Activated CD4-positive, alpha-beta T cell treated with anti-CD3 and anti-CD28 coated beads, Interleukin-2, amount 50 U/mL, for 4 hours (primary cell): ENCODE data around the gene ADAMTS18.

Experiments
- DNase-seq, 2 experiments: peaks; one replicate each; pipeline ENCODE4 v3.0.0-alpha.2; 2020

The ADAMTS18 gene

DNA sequence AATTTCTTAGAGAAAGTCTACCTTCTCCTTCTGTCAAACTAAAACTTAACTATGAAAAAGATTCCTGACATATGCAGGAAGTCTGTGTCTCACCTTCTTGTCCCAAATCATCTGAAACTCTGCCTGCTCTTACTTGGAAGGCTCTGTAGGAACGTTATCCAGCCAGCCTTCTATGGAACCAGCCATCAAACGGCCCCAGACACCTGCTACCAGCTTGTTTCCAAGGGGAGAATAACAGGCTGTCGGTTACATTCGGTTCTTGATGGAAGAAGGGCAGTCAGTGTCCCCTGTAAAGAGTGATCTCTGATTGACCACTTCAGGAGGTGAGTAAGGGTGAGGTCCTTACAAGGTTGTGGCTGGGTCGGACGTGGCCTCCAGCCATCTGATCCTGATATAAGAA, 1.7 kb downstream of the ADAMTS18 start:
- DNase-seq: no peak

- DNase-seq: no peak
Observed at GRCh38 chr16:77432264-77432663, 2.6 kb downstream of the ADAMTS18 start.

- no peak for DNase-seq
Observed at GRCh38 chr16:77430787-77431585, 3.8 kb downstream of the ADAMTS18 start.

DNA sequence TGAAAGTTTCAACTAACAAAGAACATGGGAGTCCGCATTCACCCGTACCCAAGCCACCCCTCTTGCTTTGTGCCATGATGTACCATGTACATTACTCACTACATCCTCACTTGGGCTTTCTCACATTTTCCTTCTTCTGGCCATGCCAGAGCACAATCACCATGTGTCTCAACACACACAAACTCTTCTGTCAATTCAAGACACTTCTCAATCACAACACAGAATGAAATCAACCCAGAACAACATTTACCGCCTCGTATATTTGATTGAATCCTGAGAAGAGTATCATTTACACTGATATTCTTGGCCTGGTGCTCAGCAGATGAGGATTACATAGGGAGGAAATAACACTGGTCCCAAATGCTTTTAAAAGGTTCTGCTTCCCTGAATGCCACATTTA, 4.5 kb downstream of the ADAMTS18 start:
- no peak for DNase-seq

- DNase-seq: no peak
Observed at GRCh38 chr16:77424871-77425604, 9.8 kb downstream of the ADAMTS18 start.

DNA sequence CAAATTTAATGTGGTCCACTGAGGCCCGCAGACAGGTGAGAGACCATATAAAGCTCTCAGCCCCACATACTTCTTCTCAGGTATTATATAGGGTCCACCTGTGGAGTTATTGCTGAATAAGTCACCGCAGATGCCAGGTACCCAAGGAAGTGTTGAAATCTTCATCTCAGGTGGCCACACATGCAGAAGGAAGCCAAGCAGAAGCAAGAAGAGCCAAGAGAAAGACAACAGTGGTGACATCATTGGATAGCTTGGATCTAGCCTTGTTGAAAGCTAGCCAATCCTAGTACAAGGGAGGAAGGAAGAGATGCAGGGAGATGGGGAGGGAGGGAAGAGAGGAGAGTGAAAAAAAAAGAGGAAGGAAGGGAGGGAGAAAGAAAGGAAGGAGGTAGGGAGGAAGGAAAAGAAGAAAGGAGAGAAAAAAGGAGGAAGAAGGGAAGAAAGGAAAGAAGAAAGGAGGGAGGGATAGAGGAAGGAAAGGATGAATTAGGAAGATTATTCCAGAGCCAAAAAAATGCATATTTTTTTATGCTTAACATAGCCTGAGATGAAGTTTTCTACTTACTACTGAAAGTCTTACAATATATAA, 12.5 kb downstream of the ADAMTS18 start:
- DNase-seq: no peak

- no peak for DNase-seq
Observed at GRCh38 chr16:77416939-77417480, 17.8 kb downstream of the ADAMTS18 start.

DNA sequence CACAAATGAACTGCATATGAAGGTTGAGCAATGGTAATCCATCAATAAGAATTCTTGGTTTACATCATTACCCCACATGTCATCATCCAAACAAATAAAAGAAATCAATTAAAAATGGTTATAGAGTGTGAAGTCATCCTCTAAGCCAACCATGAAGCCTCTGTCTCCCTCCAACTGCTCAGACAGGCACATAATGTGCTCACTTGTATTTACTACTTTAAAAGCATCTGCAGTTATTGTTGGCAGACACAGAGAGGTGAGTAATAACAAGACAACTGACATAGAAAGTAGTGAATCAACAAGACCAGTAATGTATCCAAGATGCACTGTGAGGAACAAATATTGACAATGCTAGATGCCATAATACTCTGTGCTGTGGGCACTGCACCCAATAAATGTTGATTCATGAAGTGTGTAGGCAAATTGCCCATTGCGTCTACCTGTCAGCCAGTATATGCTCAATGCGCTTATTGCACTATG, 20.0 kb downstream of the ADAMTS18 start:
- DNase-seq: no peak

- DNase-seq: no peak
Observed at GRCh38 chr16:77410449-77410848, 24.4 kb downstream of the ADAMTS18 start.

DNA sequence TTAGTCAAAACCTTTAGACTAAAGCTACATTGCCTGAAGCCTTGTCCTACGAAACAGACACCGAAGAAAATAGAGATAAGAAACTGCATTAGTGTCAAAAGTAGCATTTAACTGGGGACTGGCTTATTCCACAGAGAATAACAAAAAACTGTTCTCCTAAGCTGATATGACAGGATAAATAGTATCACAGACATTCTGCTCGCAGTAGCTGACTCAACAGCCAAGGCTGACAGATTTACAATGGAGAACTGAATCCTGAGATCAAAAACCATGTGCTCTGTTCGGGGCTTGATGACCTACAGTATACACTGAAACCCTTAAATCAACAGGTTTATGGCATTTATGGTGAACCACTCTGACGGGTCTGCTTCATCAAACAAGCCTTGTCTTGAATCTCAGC, 25.5 kb downstream of the ADAMTS18 start:
- DNase-seq: no peak

DNA sequence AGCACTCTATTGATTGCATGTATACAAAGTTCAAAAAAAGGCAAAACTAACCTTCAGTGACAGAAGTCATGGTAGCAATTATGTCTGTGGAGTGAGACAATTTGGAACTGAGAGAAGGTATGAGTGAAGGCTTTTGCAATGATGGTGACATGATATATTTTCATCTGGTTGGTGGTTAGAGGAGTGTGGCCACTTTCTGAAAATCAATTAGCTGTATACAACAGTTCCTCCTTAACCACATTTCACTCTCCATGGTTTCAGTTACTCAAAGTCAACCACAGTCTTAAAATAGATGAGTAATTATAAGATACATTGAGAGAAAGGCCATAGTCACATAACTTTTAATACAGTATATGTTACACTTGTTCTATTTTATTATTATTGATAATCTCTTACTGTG, 26.2 kb downstream of the ADAMTS18 start:
- DNase-seq: no peak

- DNase-seq: no peak
Observed at GRCh38 chr16:77406680-77407079, 28.2 kb downstream of the ADAMTS18 start.

GRCh38 chr16:77404775-77405174, 30.1 kb downstream of the ADAMTS18 start:
- no peak for DNase-seq

- DNase-seq: no peak
Observed at GRCh38 chr16:77403732-77404131, 31.1 kb downstream of the ADAMTS18 start.

GRCh38 chr16:77402672-77403071, 32.2 kb downstream of the ADAMTS18 start:
- no peak for DNase-seq

GRCh38 chr16:77402118-77402517, 32.7 kb downstream of the ADAMTS18 start:
- no peak for DNase-seq

DNA sequence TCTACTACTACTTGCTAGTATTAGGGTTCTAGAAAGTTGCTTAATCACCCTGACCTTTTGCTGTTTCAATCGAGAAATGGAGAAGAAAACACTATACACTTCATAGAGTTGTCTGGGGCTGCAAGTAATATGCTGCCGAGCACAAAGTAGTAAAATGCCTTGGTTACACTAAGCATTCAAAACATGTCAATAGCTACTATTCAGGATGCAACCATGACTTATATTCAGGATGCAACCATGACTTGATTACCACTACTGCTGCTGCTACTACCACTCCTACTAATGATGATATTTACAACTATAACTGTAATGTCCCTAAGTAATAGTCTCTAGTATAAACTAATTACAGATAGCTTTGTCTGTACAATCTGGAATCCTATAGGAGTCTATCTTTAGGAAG, 35.3 kb downstream of the ADAMTS18 start:
- DNase-seq: no peak

DNA sequence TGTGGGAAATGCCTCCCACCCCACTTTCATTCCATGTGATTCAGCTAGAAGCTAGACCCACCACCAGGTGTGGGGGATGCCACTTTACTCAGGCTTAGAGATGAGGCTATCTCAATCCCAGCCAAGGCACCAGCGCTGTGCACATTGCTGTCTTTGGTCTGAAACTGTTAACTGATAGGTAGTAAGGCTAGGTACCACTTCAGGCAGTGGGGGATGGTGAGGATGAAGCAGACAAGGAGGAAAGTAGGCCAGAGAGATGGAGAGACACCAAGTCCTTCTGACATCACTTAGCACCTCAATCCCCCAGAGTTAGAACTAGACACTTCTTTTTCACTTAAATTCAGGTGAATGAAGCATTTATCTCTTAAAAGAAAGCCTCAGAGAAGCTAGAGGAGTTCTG, 35.8 kb downstream of the ADAMTS18 start:
- no peak for DNase-seq

GRCh38 chr16:77398495-77398894, 36.3 kb downstream of the ADAMTS18 start:
- no peak for DNase-seq

GRCh38 chr16:77396461-77396860, 38.4 kb downstream of the ADAMTS18 start:
- no peak for DNase-seq

DNA sequence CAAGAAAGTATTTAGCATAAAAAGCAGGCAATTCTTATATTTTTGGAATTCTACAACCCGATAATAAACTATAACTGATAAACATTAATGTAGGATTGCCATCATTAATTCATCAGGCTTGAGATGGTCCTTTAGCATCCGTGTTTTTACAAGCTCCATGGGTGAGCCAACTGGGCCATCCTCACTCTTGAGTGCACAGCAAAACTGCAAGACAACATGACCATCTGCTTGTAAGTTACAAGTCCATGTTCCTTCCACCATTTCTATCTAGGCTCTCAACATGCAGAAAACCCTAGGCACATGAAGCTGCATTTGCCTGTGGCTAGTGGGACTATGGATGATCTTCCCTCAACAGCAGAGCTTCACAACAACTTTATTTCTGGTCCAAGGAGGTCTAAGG, 40.1 kb downstream of the ADAMTS18 start:
- no peak for DNase-seq

DNA sequence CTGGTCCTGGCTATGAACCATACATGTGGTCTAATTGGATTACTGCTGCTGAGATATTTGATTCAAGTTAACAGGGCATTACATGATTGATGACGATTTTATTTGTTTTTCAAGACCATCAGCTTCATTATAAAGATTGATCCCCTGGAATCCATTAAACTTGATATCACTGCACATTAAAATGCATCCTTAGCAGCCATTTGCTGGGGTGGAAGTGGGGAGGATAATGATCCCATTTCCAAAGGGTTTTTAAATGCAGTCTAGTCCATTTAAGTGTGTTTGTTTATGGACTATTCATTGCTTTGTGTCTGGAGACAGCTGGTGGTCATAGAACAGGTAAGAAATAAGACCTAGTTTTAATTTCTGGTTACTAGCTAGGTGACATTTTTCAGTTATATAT, 40.9 kb downstream of the ADAMTS18 start:
- no peak for DNase-seq

DNA sequence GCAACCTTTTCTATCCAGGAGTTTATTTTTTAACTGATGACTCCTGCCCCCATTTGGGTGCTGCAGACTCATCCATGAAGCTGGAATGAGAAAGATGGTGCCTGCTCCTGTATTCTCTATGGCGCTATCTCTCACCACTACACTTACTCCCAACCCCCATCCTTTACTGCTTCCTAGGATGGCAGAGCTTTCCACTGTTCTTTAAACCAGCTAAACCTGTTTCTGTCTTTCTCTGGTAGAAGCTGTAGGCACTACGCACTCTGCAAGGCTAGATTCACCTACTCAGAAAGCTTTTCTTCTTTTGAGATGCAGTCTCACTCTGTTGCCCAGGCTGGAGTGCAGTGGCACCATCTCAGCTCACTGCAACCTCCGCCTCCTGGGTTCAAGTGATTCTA, 47.0 kb downstream of the ADAMTS18 start:
- DNase-seq: no peak
